SK-N-SH (cell line): Measurements from ENCODE around the gene MRPS24. TPM values are rescaled to one million over a fixed set of nuclear protein-coding genes. Genes with fewer than 3 reads are reported as not detected.

ENCODE experiments used
- CTCF ChIA-PET: fragments of 300-600, 350-600 bp; formaldehyde crosslinking; extraction: SDS; loops from one replicate; lab custom pipeline; 2021; lab: Yijun Ruan, JAX
- POLR2A ChIA-PET: fragments of 350-600 bp; sonication (Branson Sonifier 250); formaldehyde crosslinking; extraction: SDS; loops from one replicate; lab custom pipeline; 2020; ENCODE audit warnings: antibody characterized with exemption, inconsistent platforms; lab: Yijun Ruan, JAX
- DNase-seq: peaks from one replicate; pipeline ENCODE4 v3.0.0; 2012
- H2AFZ ChIP-seq: fragments of 200-600 bp; sonication (generic); 2 replicates; pipeline ENCODE4 v1.8.1; 2016; ENCODE audit warnings: antibody characterized with exemption, mild to moderate bottlenecking, low read depth
- H3F3A ChIP-seq: fragments of 200-600 bp; sonication (generic); replicated peaks from 2 replicates; pipeline ENCODE3; 2016; ENCODE audit warnings: antibody characterized with exemption, mild to moderate bottlenecking; ENCODE audit not compliant: insufficient read depth
- H3K27ac ChIP-seq, 2 experiments: fragments of 200-500 bp in 1 of 2; fragments of 200-600 bp in 1 of 2; sonication (Bioruptor generic) in 1 of 2; sonication (generic), shearing (Covaris generic) in 1 of 2; 2 replicates each; pipeline versions ENCODE4 v1.5.1 to v1.6.1; 2014 to 2016; ENCODE audit warnings: low read depth in 2 of 2, inconsistent platforms in 1 of 2, low read length in 1 of 2, mild to moderate bottlenecking in 1 of 2, mixed read lengths in 1 of 2
- H3K27me3 ChIP-seq: fragments of 200-600 bp; sonication (generic), shearing (Covaris generic); 2 replicates; pipeline ENCODE4 v1.6.1; 2016; ENCODE audit warnings: mixed run types; ENCODE audit not compliant: insufficient read depth
- H3K36me3 ChIP-seq, 2 experiments: fragments of 200-500 bp in 1 of 2; fragments of 200-600 bp in 1 of 2; sonication (Bioruptor generic) in 1 of 2; sonication (generic) in 1 of 2; replicated peaks in 1 of 2; 2 replicates each; pipeline versions ENCODE3 to v1.5.1; 2014 to 2016; ENCODE audit warnings: low read length in 1 of 2, mild to moderate bottlenecking in 1 of 2; ENCODE audit not compliant: insufficient read depth in 2 of 2, control insufficient read depth in 1 of 2
- H3K4me1 ChIP-seq, 2 experiments: fragments of 200-500 bp in 1 of 2; fragments of 200-600 bp in 1 of 2; sonication (Bioruptor generic) in 1 of 2; sonication (generic), shearing (Covaris generic) in 1 of 2; 2 replicates each; pipeline versions ENCODE4 v1.5.1 to v1.6.1; 2014 to 2016; ENCODE audit warnings: low read depth in 1 of 2, low read length in 1 of 2, mixed run types in 1 of 2; ENCODE audit not compliant: insufficient read depth in 2 of 2, control insufficient read depth in 1 of 2
- H3K4me2 ChIP-seq: fragments of 200-600 bp; sonication (generic), shearing (Covaris generic); 2 replicates; pipeline ENCODE4 v1.6.1; 2017; ENCODE audit warnings: mixed run types
- H3K4me3 ChIP-seq, 2 experiments: fragments of 200-500 bp in 1 of 2; fragments of 200-600 bp in 1 of 2; sonication (Bioruptor generic) in 1 of 2; sonication (generic), shearing (Covaris generic) in 1 of 2; 2 replicates each; pipeline versions ENCODE4 v1.5.1 to v1.8.1; 2014 to 2016; ENCODE audit warnings: low read depth in 2 of 2, inconsistent platforms in 1 of 2, low read length in 1 of 2, mild to moderate bottlenecking in 1 of 2, mixed read lengths in 1 of 2, moderate library complexity in 1 of 2
- H3K79me2 ChIP-seq: fragments of 200-600 bp; sonication (generic); 2 replicates; pipeline ENCODE4 v1.8.1; 2017; ENCODE audit warnings: mild to moderate bottlenecking; ENCODE audit not compliant: insufficient read depth
- H3K9ac ChIP-seq: fragments of 200-600 bp; sonication (generic); 2 replicates; pipeline ENCODE4 v1.6.1; 2017; ENCODE audit warnings: mixed run types
- H3K9me2 ChIP-seq: fragments of 200-600 bp; sonication (generic); 2 replicates; pipeline ENCODE4 v1.6.1; 2017; ENCODE audit warnings: mixed run types
- H3K9me3 ChIP-seq: fragments of 200-600 bp; sonication (generic); 2 replicates; pipeline ENCODE4 v1.6.1; 2017; ENCODE audit warnings: mixed run types, mild to moderate bottlenecking, moderate library complexity
- H4K20me1 ChIP-seq: fragments of 200-600 bp; sonication (generic); 2 replicates; pipeline ENCODE4 v1.6.1; 2017; ENCODE audit warnings: mild to moderate bottlenecking, mixed run types; ENCODE audit not compliant: insufficient read depth
- ELF1 ChIP-seq: IDR thresholded peaks from 2 replicates; pipeline ENCODE4 v1.4.0; 2012
- EZH2phosphoT487 ChIP-seq: fragments of 200-600 bp; sonication (generic); IDR thresholded peaks from 2 replicates; pipeline ENCODE4 v1.6.1; 2017; ENCODE audit warnings: low read depth, mixed run types, mild to moderate bottlenecking, antibody characterized with exemption, moderate library complexity, borderline replicate concordance
- FOSL2 ChIP-seq: IDR thresholded peaks from 2 replicates; pipeline ENCODE4 v1.4.0; 2012; ENCODE audit warnings: low read depth, mild to moderate bottlenecking, moderate library complexity, borderline replicate concordance
- FOXJ3 ChIP-seq: sonication (generic); formaldehyde crosslinking; IDR thresholded peaks from 2 replicates; pipeline ENCODE4 v1.5.1; 2020; ENCODE audit warnings: mild to moderate bottlenecking, missing genetic modification reagents
- JUND ChIP-seq: IDR thresholded peaks from 2 replicates; pipeline ENCODE4 v1.4.0; 2012
- MAX ChIP-seq: IDR thresholded peaks from 2 replicates; pipeline ENCODE4 v1.4.0; 2012; ENCODE audit warnings: low read depth
- MEF2A ChIP-seq: IDR thresholded peaks from 2 replicates; pipeline ENCODE4 v1.4.0; 2012; ENCODE audit warnings: low read depth, borderline replicate concordance
- NFIC ChIP-seq: IDR thresholded peaks from 2 replicates; pipeline ENCODE4 v1.4.0; 2012; ENCODE audit warnings: borderline replicate concordance
- NRF1 ChIP-seq: IDR thresholded peaks from 2 replicates; pipeline ENCODE4 v1.6.1; 2012; ENCODE audit warnings: low read depth, mild to moderate bottlenecking, low read length
- PBX3 ChIP-seq: IDR thresholded peaks from 2 replicates; pipeline ENCODE4; 2012
- POLR2AphosphoS5 ChIP-seq: IDR thresholded peaks from 2 replicates; pipeline ENCODE4 v1.6.1; 2012; ENCODE audit warnings: low read depth, low read length
- REST ChIP-seq: IDR thresholded peaks from 2 replicates; pipeline ENCODE4 v1.6.1; 2012; ENCODE audit warnings: mild to moderate bottlenecking, low read depth, low read length, moderate library complexity
- RFX5 ChIP-seq: IDR thresholded peaks from 2 replicates; pipeline ENCODE4 v1.6.1; 2012; ENCODE audit warnings: mild to moderate bottlenecking, improper control_type of control experiment, low read length
- RXRA ChIP-seq: IDR thresholded peaks from 2 replicates; pipeline ENCODE4 v1.4.0; 2012; ENCODE audit warnings: low read depth, mild to moderate bottlenecking, borderline replicate concordance
- SMC3 ChIP-seq: IDR thresholded peaks from 2 replicates; pipeline ENCODE4 v1.6.1; 2012; ENCODE audit warnings: low read depth, low read length, improper control_type of control experiment
- TAF1 ChIP-seq: IDR thresholded peaks from 2 replicates; pipeline ENCODE4 v1.6.1; 2012; ENCODE audit warnings: low read depth, mild to moderate bottlenecking, low read length, moderate library complexity, borderline replicate concordance
- USF2 ChIP-seq: fragments of 150-350 bp; IDR thresholded peaks from 2 replicates; pipeline ENCODE4 v1.6.1; 2017; ENCODE audit warnings: antibody characterized with exemption, low read length, low read depth, borderline replicate concordance
- ZBTB33 ChIP-seq: IDR thresholded peaks from 2 replicates; pipeline ENCODE4 v1.4.0; 2012; ENCODE audit warnings: low read depth, borderline replicate concordance
- WGBS: methylation state at CpG from one replicate; pipeline ENCODE4 v1.1.6; 2017; ENCODE audit warnings: low lambda C conversion rate; 5-methylcytosine and 5-hydroxymethylcytosine counted together
- polyA plus RNA-seq, 3 experiments: library from polyadenylated mRNA; depleted of rRNA; stranded (reverse); fragments of >200 nt; gene quantifications; 2 replicates each; pipeline ENCODE4 v1.2.3, GENCODE V29; 2012
- TF ChIP-seq, protein P1 (sequence below): fragments of 200-600 bp; sonication (generic); IDR thresholded peaks from 2 replicates; pipeline ENCODE4 v1.6.1; 2017; ENCODE audit warnings: antibody characterized with exemption, mild to moderate bottlenecking, moderate library complexity

MRPS24 gene
- polyA plus RNA-seq, 1 of the 3 experiments (the other 2 are of a cell fraction): 234 TPM

GRCh38 chr7:43865277-43865676 is 4.0 kb downstream of the MRPS24 start:
- H3K27me3 ChIP-seq: peaks cover 8% of the 10 kb centered on the region; the same call in 1 of the 2 replicates
- H2AFZ ChIP-seq: no peak overlapping the region
- ChIA-PET POLR2A (no interaction called here), CTCF (interaction anchor here (1.3 kb wide), 1 partner anchor 27 kb away, joined by 6 read pairs; no protein-coding TSS in a partner anchor)
- H4K20me1 ChIP-seq: no peaks in the 10 kb centered on the region
- TF ChIP-seq FOXJ3 (CRISPR knock-in tag): no peak
- TF ChIP-seq ELF1: no peak
- TF ChIP-seq FOSL2: no peak
- TF ChIP-seq MEF2A: no peak
- TF ChIP-seq ZBTB33: no peak
- no peak for TF ChIP-seq MAX
- no peak for TF ChIP-seq RFX5
- TF ChIP-seq POLR2AphosphoS5: no peak
- no peak for TF ChIP-seq REST
- TF ChIP-seq EZH2phosphoT487: no peak
- TF ChIP-seq, protein P1, sequence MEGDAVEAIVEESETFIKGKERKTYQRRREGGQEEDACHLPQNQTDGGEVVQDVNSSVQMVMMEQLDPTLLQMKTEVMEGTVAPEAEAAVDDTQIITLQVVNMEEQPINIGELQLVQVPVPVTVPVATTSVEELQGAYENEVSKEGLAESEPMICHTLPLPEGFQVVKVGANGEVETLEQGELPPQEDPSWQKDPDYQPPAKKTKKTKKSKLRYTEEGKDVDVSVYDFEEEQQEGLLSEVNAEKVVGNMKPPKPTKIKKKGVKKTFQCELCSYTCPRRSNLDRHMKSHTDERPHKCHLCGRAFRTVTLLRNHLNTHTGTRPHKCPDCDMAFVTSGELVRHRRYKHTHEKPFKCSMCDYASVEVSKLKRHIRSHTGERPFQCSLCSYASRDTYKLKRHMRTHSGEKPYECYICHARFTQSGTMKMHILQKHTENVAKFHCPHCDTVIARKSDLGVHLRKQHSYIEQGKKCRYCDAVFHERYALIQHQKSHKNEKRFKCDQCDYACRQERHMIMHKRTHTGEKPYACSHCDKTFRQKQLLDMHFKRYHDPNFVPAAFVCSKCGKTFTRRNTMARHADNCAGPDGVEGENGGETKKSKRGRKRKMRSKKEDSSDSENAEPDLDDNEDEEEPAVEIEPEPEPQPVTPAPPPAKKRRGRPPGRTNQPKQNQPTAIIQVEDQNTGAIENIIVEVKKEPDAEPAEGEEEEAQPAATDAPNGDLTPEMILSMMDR: no peak
- TF ChIP-seq TAF1: no peak
- TF ChIP-seq RXRA: no peak
- TF ChIP-seq USF2: no peak
- no peak for TF ChIP-seq NRF1
- TF ChIP-seq NFIC: no peak
- no peak for TF ChIP-seq SMC3
- no peak for TF ChIP-seq JUND
- no peak for TF ChIP-seq PBX3
- H3K9me2 ChIP-seq: no peaks in the 10 kb centered on the region
- H3K9me3 ChIP-seq: no peaks in the 10 kb centered on the region
- 100% methylated on average over 3 of the region's 3 CpGs for WGBS
- H3K4me1 ChIP-seq: peaks cover 7 to 12% of the 10 kb centered on the region in 2 experiments; a peak in 3 of 4 replicates
- no peak overlapping the region for H3K9ac ChIP-seq
- peaks cover 13% of the 10 kb centered on the region for H3K79me2 ChIP-seq
- DNase-seq: no peak
- no peak overlapping the region for H3K4me3 ChIP-seq
- no peak overlapping the region for H3K27ac ChIP-seq
- peaks cover 17 to 24% of the 10 kb centered on the region in 2 experiments for H3K36me3 ChIP-seq
- no peak overlapping the region for H3K4me2 ChIP-seq
- peaks cover 14% of the 10 kb centered on the region for H3F3A ChIP-seq
